WERI-Rb-1 (cell line): ENCODE data around the gene SVIL.

Experiments
- DNase-seq: peaks from one replicate; pipeline ENCODE4 v3.0.0-alpha.2; 2020
- H3K27ac ChIP-seq: fragments of 250-450 bp; sonication (Bioruptor Pico); 2 replicates; pipeline ENCODE4 v1.5.1; 2020; ENCODE audit warnings: mild to moderate bottlenecking, moderate library complexity
- H3K27me3 ChIP-seq: fragments of 250-450 bp; sonication (Bioruptor Pico); 2 replicates; pipeline ENCODE4 v1.5.1; 2021; ENCODE audit warnings: mild to moderate bottlenecking, low read depth, moderate library complexity; ENCODE audit not compliant: insufficient read depth, severe bottlenecking
- H3K36me3 ChIP-seq: fragments of 250-450 bp; sonication (Bioruptor Pico); 2 replicates; pipeline ENCODE4 v1.5.1; 2020; ENCODE audit warnings: mild to moderate bottlenecking, moderate library complexity
- H3K4me3 ChIP-seq: 2 replicates; pipeline ENCODE4 v1.5.1; 2011; ENCODE audit warnings: low read depth, mild to moderate bottlenecking, control low read depth, low read length
- H3K9me3 ChIP-seq: fragments of 250-450 bp; sonication (Bioruptor Pico); 2 replicates; pipeline ENCODE4 v1.5.1; 2021; ENCODE audit warnings: mild to moderate bottlenecking, moderate library complexity; ENCODE audit not compliant: severe bottlenecking
- TF ChIP-seq, protein P1 (sequence below): IDR thresholded peaks from 2 replicates; pipeline ENCODE4 v1.5.1; 2011; ENCODE audit warnings: low read depth, mild to moderate bottlenecking, control low read depth, inconsistent platforms, low read length

Gene SVIL

DNA sequence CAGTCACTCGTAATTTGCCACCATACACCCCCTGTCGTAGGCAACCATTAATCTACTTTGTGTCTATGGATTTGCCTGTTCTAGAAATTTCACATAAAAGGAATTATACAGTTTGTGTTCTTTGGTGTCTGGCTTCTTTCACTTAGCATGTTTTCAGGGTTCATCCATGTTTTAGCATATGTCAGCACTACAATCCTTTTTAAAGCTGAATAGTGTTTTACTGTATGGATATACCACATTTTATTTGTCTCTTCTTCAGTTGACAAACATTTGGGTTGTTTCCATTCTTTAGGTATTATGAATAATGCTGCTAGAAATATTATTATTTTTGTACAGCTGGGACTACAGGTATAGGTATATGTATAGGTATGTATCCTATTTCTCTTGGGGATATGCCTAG is 17.4 kb upstream of the SVIL start:
- DNase-seq: no peak
- H3K36me3 ChIP-seq: no peaks in the 10 kb centered on the region
- no peaks in the 10 kb centered on the region for H3K27me3 ChIP-seq
- H3K27ac ChIP-seq: no peak overlapping the region
- TF ChIP-seq, protein P1, sequence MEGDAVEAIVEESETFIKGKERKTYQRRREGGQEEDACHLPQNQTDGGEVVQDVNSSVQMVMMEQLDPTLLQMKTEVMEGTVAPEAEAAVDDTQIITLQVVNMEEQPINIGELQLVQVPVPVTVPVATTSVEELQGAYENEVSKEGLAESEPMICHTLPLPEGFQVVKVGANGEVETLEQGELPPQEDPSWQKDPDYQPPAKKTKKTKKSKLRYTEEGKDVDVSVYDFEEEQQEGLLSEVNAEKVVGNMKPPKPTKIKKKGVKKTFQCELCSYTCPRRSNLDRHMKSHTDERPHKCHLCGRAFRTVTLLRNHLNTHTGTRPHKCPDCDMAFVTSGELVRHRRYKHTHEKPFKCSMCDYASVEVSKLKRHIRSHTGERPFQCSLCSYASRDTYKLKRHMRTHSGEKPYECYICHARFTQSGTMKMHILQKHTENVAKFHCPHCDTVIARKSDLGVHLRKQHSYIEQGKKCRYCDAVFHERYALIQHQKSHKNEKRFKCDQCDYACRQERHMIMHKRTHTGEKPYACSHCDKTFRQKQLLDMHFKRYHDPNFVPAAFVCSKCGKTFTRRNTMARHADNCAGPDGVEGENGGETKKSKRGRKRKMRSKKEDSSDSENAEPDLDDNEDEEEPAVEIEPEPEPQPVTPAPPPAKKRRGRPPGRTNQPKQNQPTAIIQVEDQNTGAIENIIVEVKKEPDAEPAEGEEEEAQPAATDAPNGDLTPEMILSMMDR: no peak
- H3K9me3 ChIP-seq: no peaks in the 10 kb centered on the region
- H3K4me3 ChIP-seq: no peak overlapping the region

GRCh38 chr10:29651767-29652166 is 17.0 kb upstream of the SVIL start:
- no peaks in the 10 kb centered on the region for H3K36me3 ChIP-seq
- H3K9me3 ChIP-seq: no peaks in the 10 kb centered on the region
- TF ChIP-seq, protein P1: no peak
- H3K27ac ChIP-seq: no peak overlapping the region
- no peak for DNase-seq
- no peaks in the 10 kb centered on the region for H3K27me3 ChIP-seq
- H3K4me3 ChIP-seq: no peak overlapping the region

DNA sequence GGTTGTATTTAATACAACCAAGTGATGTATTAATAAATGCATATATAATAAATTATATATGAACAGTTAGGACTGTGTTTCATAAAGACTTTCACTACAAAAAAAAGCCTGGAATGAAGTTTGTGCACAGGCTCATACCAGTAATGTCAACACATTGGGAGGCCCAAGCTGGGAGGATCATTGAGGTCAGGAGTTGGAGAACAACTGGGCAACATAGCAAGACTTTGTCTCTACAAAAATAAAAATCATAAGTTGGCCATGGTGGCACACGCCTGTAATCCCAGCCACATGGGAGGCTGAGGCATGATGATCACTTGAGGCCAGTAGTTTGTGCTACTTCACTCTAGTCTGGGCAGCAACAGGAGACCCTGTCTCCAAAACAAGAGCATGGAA is 15.8 kb upstream of the SVIL start:
- DNase-seq: no peak
- Histone ChIP-seq H3K27ac (no peak overlapping the region), H3K9me3 (no peaks in the 10 kb centered on the region), H3K27me3 (no peaks in the 10 kb centered on the region), H3K4me3 (no peak overlapping the region), H3K36me3 (no peaks in the 10 kb centered on the region)
- TF ChIP-seq, protein P1: no peak

DNA sequence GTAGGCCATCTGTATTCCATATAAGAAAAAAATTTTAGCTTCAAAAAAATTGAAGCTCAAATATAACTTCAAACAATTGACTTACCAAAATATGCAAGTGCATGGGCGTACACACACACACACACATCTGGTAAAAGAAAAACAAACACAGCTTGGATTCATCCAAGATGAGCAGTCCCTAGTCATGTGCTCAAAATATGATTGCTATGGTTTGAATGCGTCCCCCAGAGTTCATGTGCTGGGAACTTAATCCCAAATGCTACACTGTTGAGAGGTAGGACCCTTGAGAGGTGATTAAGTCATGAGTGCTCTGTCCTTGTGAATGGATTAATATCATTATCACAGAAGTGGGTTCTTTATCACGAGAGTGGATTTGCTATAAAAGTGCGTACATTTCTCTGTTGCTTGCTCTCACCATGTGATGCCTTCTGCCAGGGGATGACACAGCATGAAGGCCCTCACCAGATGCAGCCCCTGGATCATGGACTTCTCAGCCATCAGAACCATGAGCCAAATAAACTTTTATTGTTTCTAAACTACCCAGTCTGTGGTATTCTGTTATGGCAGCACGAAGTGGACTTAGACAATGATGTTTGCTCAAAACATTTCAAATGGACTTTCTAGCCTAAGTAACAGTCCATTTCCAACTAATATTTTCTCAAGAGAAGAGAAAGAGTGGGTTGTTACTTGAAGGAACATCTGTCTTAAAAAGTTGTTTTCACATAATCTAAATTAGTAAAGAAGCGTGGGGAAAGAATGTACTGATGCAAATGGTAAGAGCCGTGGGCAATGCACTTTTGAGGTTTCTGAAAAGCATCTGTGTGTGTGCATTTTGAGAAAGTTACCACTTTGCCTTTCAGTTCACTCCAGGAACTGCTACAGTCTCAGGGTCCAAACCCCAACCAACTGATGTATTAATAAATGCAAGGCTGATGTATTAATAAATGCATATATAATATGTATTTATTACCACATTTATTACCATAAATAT is 15.1 kb upstream of the SVIL start:
- no peak for DNase-seq
- no peak overlapping the region for H3K4me3 ChIP-seq
- no peaks in the 10 kb centered on the region for H3K27me3 ChIP-seq
- no peaks in the 10 kb centered on the region for H3K36me3 ChIP-seq
- TF ChIP-seq, protein P1: no peak
- no peaks in the 10 kb centered on the region for H3K9me3 ChIP-seq
- no peak overlapping the region for H3K27ac ChIP-seq

- Histone ChIP-seq H3K27ac (no peak overlapping the region), H3K4me3 (no peak overlapping the region), H3K9me3 (no peaks in the 10 kb centered on the region), H3K27me3 (no peaks in the 10 kb centered on the region), H3K36me3 (no peaks in the 10 kb centered on the region)
- DNase-seq: no peak
- TF ChIP-seq, protein P1: no peak
These were observed 14.2 kb upstream of the SVIL start for GRCh38 chr10:29648983-29649268.
